ENCODE results near the gene MAP3K7.

MAP3K7 gene

GRCh38 chr6:90544741-90545140 is 42.1 kb downstream of the MAP3K7 start:
- no peak for DNase-seq (ENCODE audit: low read depth)
- TF ChIP-seq CTCF (IDR thresholded peaks at IDR 0.05; ENCODE audit: control insufficient read depth, insufficient read depth, low read depth, low read length, missing control alignments) = no peak
- no peak overlapping the region for H3K4me3 ChIP-seq (ENCODE audit: control insufficient read depth, low read depth, low read length)

- no peak overlapping the region for H3K4me3 ChIP-seq (ENCODE audit: control insufficient read depth, low read depth, low read length)
- no peak for TF ChIP-seq CTCF (IDR thresholded peaks at IDR 0.05; ENCODE audit: control insufficient read depth, insufficient read depth, low read depth, low read length, missing control alignments)
- no peak for DNase-seq (ENCODE audit: low read depth)
Observed at GRCh38 chr6:90544081-90544480, 42.8 kb downstream of the MAP3K7 start.

GRCh38 chr6:90541221-90541620 is 45.7 kb downstream of the MAP3K7 start:
- DNase-seq (ENCODE audit: low read depth) = no peak
- TF ChIP-seq CTCF (IDR thresholded peaks at IDR 0.05; ENCODE audit: control insufficient read depth, insufficient read depth, low read depth, low read length, missing control alignments) = no peak
- no peak overlapping the region for H3K4me3 ChIP-seq (ENCODE audit: control insufficient read depth, low read depth, low read length)

- no peak for DNase-seq (ENCODE audit: low read depth)
- H3K4me3 ChIP-seq (ENCODE audit: control insufficient read depth, low read depth, low read length) = no peak overlapping the region
- TF ChIP-seq CTCF (IDR thresholded peaks at IDR 0.05; ENCODE audit: control insufficient read depth, insufficient read depth, low read depth, low read length, missing control alignments) = no peak
Observed at GRCh38 chr6:90538278-90539046, 48.4 kb downstream of the MAP3K7 start.

- no peak for DNase-seq (ENCODE audit: low read depth)
- no peak overlapping the region for H3K4me3 ChIP-seq (ENCODE audit: control insufficient read depth, low read depth, low read length)
- no peak for TF ChIP-seq CTCF (IDR thresholded peaks at IDR 0.05; ENCODE audit: control insufficient read depth, insufficient read depth, low read depth, low read length, missing control alignments)
Observed at GRCh38 chr6:90537723-90538258, 49.1 kb downstream of the MAP3K7 start.

- no peak for DNase-seq (ENCODE audit: low read depth)
- no peak for TF ChIP-seq CTCF (IDR thresholded peaks at IDR 0.05; ENCODE audit: control insufficient read depth, insufficient read depth, low read depth, low read length, missing control alignments)
Observed at GRCh38 chr6:90537027-90537426, 49.8 kb downstream of the MAP3K7 start.

More at GRCh38 chr6:90537027-90537426, 49.8 kb downstream of the MAP3K7 start:
- no peak overlapping the region for H3K4me3 ChIP-seq (ENCODE audit: control insufficient read depth, low read depth, low read length)

All from AG09309 (cell line).